ENCODE results near the gene SDE2. TPM values are rescaled to one million over a fixed set of nuclear protein-coding genes. Genes with fewer than 3 reads are reported as not detected.
"Not testable (repeated sequence)": the region's sequence is repeated elsewhere in the genome, so short reads cannot be mapped to it uniquely, and the experiment has no call there.

SDE2 gene
- total RNA-seq, 2 experiments from 2014 or later = 21.4 to 21.8 TPM

DNA sequence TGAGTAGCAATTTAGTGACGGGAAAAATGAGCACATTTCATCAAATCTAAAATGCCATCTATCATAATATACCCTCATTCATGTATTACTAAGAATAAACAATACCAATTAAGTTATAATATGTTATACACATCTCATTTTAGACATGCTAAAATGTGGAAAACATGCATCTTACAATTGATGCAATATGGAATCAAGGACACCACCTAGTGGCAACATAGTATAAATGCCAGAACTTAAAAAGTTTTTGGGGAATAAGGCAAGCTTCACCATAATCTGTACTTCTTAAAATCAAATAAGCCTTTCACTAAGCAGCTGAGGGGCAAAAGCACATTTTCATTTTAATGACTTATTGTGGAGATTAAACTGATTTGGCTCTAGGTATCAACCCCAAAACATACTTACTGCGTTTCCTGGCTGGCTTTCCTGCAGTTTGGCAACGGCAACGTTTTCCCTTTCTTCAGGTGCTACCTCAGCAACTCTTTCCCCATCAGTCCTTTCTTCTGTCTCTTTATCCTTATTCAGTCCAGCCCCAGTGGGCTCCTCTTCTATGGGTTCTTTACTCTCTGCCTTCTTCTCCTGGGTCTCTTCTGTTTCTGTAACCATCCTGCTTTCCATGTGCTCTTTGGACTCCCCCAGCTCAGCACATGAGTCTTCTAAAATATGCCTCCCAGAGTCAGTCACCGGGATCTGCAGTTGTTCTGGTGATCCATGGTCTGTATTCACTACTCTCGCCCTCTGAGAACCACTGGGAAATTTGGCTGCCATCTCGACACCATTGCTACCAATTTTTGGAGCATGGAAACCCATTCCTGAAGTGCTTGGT, 11.4 kb downstream of the SDE2 start:
- CTCF ChIA-PET = interaction anchor here (0.6 to 2.7 kb wide), 8 partner anchors 9 to 520 kb away, joined by 3 to 23 read pairs (median 4); partner anchors contain the start of genes H3-3A and SDE2
- POLR2A ChIA-PET = no interaction called here

DNA sequence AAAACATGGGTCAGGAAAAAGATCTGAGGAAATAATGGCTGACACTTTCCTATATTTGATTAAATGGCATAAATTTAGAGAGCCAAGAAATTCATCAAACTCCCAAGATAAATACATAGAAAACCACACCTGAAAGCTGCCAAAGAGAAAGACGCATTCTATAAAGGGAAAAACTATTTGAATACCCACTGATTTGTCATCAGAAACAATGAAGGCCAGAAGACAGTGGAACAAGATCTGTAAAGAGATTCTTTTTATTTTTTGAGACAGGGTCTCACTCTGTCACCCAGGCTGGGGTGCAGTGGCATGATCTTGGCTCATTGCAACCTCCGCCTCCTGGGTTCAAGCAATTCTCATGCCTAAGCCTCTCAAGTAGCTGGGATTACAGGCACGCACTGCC, 17.4 kb downstream of the SDE2 start:
- CTCF ChIA-PET = no interaction called here
- POLR2A ChIA-PET = no interaction called here

DNA sequence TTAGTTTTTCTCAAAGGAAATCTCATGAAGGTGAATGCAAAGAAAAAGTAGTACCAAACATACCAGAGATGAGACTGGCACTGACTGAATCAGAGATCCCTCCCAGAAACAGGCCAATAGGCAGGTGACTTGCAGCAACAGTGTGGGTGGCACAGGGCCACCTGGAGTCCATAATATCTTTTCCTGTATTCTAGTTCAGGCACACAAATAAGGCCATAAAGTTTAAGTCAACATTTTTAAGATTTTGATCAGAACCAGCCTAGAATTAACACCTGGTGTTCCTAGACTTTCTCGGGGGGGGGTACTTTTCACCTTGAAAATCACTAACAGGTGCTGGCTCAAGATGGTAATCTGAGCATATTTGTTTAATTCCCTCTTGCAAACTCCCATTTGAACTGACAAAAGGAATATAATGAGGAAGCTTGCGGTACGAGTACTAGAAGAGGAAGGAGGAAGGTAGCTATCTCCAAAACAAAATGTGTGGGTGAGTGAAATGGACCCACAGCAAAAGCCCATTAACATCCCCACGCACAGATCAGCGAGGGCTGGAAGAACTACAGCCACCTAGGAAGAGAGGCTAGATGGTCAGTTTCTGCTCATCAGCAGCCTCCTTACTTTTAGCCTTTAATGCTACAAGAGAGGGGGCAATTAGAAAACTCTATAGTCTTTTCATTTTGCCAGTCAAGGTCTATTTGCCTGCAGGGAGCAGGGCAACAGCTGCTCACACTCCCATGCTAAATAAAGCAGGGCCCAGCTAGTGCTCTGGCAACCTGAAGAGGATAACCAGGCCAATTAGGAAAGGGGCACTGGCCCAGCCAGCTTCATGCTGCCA, 18.9 kb downstream of the SDE2 start:
- ChIA-PET CTCF (interaction anchor here (2.3 kb wide), 1 partner anchor 505 kb away, joined by 7 read pairs; no protein-coding TSS in a partner anchor), POLR2A (no interaction called here)

DNA sequence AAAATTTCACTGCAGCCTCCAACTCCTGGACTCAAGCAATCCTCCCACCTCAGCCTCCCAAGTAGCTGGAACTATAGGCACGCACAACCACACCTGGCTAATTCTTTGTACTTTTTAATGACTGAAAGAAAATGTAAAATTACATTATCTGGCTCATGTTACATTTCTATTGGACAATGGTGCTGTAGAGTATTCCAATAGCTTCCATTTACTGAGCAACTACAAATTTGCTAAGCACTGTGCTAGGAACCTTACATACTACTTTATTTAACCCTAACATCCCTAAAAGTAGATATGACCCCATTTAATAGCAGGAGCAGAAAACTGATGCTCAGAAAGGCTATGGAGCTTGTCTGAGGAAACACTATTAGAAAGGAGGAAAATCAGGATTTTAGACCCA, 19.7 kb downstream of the SDE2 start:
- ChIA-PET POLR2A (no interaction called here), CTCF (interaction anchor here (1.0 to 2.3 kb wide), 2 partner anchors 18 to 505 kb away, joined by 4 to 7 read pairs; no protein-coding TSS in a partner anchor)

DNA sequence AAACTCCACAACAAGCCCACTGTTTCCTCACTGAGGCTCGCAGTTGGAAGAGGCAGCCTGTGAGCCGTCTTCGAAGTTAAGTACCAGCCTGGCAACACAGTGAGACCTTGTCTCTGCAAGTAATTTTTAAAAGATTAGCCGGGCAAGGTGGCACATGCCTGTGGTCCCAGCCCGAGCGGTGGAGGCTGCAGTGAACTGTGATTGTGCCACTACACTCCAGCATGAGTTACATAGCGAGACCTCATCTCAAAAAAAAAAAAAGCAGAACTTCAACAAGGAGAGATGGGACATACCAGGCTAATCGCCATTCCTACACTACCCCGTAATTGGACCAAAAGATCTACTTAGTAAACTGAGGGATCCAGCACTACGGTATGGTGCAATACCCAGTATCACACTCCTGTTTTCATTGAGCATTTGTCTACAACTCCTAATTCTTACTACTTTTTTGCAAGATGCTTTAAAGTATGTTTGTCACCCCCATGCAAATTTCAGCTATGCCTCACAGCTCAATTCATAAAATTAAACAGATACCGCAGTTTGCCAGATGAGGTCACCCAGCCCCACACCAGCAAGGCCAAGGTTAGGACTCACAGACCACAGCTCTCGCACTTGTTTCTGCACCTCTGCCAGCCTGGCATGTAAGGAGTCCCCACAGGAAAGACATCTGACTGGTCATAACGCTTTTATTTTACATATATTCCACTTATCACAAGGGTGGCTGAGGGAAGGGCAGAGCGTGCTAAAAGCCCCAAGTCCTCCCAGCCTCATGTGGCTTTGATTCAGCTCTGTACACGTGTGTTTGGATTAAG, 21.0 kb downstream of the SDE2 start:
- CTCF ChIA-PET = interaction anchor here (1.1 to 2.3 kb wide), 2 partner anchors 16 to 503 kb away, joined by 3 to 7 read pairs; no protein-coding TSS in a partner anchor
- POLR2A ChIA-PET = no interaction called here

DNA sequence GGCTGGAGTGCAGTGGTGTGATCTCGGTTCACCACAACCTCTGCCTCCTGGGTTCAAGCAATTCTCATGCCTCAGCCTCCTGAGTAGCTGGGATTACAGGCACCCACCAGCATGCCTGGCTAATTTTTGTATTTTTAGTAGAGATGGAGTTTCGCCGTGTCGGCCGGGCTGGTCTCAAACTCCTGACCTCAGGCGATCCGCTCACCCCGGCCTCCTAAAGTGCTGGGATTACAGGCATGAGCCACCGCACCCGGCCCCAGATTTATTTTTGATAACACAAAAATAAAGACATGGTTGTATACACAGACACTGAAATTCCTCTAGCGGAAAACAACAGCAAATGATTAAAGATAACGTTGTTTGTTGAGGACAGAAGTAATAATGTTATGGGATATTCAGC, 24.0 kb downstream of the SDE2 start:
- CTCF ChIA-PET = interaction anchor here (1.0 to 2.4 kb wide), 8 partner anchors 11 to 507 kb away, joined by 3 to 10 read pairs (median 4); partner anchors contain the start of genes PYCR2 and SRP9
- POLR2A ChIA-PET = not testable (repeated sequence)

DNA sequence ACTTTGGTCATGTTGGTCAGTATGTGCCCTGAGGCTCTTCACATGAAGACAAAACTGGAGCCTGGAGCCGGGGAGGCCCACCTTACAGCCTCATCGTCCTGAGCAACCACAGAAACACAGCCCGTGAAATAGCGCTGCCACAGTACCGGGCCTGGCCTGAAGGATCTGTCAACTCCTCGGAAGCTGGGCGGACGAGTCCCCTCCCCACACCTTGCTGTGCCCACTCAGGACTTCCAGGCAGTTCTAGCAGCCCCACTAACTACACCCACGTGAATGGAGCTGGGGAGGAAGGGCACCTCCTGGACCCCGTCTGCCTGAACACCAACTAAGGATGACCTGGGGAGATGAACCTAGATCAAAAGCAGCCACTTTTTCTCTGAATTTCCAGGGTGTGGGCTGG, 24.7 kb downstream of the SDE2 start:
- ChIA-PET CTCF (interaction anchor here (1.0 to 2.4 kb wide), 5 partner anchors 37 to 506 kb away, joined by 3 to 10 read pairs (median 4); partner anchors contain the start of genes PYCR2 and SRP9), POLR2A (no interaction called here)

DNA sequence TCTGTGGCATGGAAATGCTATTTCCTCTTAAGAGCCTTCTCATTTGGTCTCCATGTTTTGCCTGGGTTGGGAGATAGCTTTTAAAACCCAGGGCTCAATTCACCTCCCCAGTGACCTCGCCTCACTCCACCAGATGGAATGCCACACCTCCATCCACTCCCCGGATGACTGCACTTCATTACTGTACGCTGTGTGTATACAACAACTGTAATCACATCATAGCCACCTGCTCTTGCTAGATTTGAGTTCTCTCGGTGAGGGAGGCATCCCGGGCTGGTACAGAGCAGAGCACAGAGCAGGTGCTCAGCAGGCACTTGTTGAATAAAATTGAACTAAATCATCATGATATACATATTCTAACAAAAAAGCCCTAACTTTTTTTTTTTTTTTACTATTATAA, 26.0 kb downstream of the SDE2 start:
- ChIA-PET POLR2A (no interaction called here), CTCF (interaction anchor here (0.9 to 1.4 kb wide), 2 partner anchors 10 to 498 kb away, joined by 3 read pairs; no protein-coding TSS in a partner anchor)

DNA sequence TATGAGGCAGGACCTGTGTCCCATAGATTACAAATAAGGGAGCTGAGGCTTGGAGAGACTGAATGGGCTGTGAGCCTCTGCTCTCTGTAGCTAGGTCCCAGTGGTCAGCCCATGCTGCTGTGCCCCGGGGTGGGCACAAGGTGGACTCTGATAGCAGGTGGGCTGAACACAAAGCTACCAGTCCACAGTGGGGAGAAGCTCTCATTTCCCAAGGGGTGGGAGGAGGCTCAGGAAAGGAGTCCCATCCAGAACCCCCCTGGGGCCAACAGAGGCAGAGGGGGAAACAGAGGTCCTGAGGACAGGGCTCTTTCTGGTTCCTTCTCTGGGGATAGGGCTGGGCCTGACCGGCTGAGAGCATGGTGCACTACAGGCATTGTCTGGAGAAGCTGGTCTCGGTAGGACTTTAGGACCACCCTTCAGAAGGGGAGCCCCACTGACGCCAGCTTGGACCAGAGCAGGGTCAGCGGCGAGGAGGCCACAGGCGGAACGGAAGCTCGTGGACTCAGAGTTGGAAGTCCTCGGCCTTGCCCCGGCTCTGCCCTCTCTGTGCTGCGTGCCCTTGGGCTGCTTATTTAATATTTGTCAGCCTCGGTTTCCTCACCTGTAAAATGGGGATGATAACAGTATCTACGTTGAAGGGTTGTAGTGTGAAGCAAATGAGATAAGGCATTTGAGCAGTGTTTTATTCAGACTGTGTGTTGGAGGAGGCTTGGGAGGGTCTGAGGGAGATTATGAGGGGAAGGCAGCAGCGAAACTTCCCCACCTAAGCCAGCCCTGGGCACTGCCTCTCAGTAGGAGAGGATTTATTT, 26.6 kb downstream of the SDE2 start:
- ChIA-PET CTCF (interaction anchor here (0.9 to 1.4 kb wide), 2 partner anchors 10 to 498 kb away, joined by 3 read pairs; no protein-coding TSS in a partner anchor), POLR2A (no interaction called here)

DNA sequence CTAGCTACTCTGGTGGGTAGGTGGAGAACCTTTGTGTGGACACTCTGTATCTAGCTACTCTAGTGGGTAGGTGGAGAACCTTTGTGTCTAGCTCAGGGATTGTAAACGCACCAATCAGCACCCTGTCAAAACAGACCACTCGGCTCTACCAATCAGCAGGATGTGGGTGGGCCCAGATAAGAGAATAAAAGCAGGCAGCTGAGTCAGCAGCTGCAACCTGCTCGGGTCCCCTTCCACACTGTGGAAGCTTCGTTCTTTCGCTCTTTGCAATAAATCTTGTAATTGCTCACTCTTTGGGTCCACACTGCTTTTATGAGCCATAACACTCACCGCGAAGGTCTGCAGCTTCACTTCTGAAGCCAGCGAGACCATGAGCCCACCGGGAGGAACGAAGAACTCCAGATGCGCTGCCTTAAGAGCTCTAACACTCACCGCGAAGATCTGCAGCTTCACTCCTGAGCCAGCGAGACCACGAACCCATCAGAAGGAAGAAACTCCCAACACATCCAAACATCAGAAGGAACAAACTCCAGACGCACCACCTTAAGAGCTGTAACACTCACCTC, 28.5 kb downstream of the SDE2 start:
- POLR2A ChIA-PET, CTCF ChIA-PET: not testable (repeated sequence)

DNA sequence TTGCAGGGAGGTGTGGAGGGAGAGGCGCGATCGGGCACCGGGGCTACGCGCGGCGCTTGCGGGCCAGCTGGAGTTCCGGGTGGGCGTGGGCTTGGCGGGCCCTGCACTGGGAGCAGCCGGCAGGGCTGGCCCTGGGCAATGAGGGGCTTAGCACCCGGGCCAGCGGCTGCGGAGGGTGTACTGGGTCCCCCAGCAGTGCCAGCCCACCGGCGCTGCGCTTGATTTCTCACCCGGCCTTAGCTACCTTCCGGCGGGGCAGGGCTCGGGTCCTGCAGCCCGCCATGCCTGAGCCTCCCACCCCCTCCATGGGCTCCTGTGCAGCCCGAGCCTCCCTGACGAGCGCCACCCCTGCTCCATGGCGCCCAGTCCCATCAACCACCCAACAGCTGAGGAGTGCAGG, 29.4 kb downstream of the SDE2 start:
- CTCF ChIA-PET, POLR2A ChIA-PET: not testable (repeated sequence)

DNA sequence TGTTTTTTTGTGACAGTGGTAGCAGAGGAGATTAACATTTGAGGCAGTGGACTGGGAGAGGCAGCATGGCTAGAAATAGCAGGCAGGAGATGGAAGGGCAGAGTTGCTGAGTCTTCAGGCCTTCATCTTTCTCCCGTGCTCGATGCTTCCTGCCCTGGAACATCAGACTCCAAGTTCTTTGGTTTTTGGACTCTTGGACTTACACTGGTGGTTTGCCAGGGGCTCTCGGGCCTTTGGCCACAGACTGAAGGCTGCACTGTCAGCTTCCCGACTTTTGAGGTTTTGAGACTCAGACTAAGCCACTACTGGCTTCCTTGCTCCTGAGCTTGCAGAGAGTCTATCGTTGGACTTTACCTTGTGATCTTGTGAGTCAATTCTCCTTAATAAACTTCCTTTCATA, 33.9 kb downstream of the SDE2 start:
- ChIA-PET CTCF (no interaction called here), POLR2A (no interaction called here)

DNA sequence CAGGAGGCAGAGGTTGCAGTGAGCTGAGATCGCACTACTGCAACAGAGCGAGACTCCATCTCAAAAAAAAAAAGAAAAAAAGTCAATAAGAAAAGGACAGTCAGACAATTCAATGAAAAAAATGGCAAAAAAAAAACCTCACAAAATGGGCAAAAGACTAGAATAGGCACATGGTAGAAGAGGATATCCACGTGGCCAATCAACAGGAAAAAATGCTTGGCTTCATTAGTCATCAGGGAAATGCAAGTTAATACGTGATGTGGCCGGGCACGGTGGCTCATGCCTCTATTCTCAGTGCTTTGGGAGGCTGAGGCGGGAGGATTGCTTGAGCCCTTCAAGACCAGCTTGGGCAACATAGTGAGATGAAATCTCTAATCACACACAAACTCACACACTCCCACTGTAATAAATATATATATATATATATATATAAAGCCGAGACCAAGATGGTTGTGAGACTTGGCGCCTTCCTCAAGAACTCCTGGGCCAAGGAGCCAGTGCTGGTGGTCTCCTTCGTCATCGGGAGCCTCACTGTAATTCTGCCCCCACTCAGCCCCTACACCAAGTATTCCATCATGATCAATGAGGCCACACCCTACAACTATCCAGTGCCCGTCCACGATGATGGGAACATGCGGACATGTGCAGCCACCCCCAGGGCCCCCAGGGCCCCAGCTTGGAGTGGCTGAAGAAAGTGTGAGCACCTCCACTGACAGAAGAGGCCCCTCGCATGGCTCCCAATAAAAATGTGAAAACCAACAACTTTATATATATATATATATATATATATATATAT, 35.2 kb downstream of the SDE2 start:
- CTCF ChIA-PET = interaction anchor here (0.7 to 1.6 kb wide), 3 partner anchors 9 to 159 kb away, joined by 3 read pairs; no protein-coding TSS in a partner anchor
- POLR2A ChIA-PET = no interaction called here

DNA sequence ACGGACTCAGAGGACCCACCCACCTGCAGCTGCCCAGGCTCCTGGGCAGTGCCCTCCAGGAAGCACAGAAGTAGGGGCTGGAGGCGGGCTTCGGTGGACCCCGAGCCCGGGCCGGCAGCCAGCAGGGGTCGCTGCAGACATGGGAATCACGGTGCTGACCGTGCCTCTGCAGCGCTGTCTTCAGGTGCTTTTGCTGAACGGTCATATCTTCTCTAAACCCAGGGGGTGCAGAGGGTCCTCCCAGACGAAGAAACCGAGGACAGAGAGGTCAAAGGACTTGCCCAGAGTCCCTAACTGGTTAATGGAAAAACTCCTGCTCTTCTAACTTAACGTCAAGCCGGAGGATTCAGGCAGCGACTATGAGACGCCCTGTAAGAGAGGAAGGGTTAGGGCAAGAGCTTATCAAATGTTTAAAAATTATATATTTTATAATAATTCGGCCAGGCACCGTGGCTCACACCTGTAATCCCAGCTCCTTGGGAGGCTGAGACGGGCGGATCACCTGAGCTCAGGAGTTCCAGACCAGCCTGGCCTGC, 36.6 kb downstream of the SDE2 start:
- ChIA-PET CTCF (interaction anchor here (0.5 to 1.8 kb wide), 8 partner anchors 8 to 229 kb away, joined by 3 to 4 read pairs (median 3); partner anchors contain the start of gene TMEM63A), POLR2A (no interaction called here)

DNA sequence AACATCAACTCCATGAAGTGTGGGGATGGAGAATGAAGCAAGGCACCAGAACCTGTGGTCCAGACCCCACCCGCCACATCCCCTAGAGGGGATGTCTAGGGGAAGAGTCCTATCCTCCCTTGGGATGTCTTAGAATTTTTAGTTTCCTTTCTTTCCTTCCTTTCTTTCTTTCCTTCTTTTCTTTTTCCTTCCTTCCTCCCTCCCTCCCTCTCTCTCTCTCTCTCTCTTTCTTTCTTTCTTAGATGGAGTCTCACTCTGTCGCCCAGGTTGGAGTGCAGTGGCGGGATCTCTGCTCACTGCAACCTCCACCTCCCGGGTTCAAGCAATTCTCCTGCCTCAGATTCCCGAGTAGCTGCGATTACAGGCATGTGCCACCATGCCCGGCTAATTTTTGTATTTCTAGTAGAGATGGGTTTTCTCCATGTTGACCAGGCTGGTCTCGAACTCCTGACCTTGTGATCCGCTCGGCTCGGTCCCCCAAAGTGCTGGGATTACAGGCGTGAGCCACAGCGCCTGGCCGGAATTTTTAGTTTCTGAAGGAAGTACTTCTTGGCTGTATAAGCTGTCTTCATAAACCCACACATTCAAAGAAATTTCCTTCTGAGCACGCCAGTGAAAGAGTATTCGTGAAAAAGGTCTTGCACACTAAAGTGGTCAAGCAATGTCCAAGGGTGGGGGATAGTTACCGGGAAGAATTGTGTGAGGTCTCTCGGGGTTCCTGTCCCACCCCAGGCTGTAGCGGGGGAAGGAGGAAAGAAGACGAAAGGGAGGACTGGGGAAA, 37.3 kb downstream of the SDE2 start:
- ChIA-PET CTCF (interaction anchor here (1.0 to 1.8 kb wide), 5 partner anchors 8 to 79 kb away, joined by 3 to 4 read pairs (median 4); partner anchors contain the start of gene TMEM63A), POLR2A (no interaction called here)

DNA sequence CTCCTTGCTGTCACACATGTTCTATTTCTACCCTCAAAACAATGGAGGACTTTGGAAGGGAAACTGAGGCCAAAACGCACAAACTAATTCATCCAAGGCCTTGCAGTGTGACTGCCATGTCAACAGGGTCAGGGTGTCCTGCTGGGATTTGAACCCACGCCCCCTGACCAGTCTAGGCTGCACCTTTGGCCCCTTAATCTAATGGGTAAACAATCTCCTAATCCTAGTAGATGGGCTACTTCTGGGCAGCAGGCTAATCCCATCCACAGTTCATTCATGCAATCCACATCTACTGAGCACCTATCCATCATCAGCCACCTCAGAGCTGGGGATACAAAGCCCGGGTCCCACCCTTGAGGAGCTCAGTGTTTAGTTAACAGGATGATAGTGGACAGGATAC, 41.1 kb downstream of the SDE2 start:
- CTCF ChIA-PET = no interaction called here

More for the DNA sequence above, 41.1 kb downstream of the SDE2 start:
- POLR2A ChIA-PET = no interaction called here
